GM03348 (cell line): Measurements from ENCODE around the gene SHROOM3.

Experiments used
- DNase-seq: peaks from one replicate; pipeline ENCODE4 v3.0.0; 2012; ENCODE audit warnings: low spot score

Gene SHROOM3

GRCh38 chr4:76821641-76822040 is 386.6 kb downstream of the SHROOM3 start:
- DNase-seq: peak; percentile 71

- no peak for DNase-seq
These were observed 387.3 kb downstream of the SHROOM3 start for GRCh38 chr4:76822303-76822702.

DNA sequence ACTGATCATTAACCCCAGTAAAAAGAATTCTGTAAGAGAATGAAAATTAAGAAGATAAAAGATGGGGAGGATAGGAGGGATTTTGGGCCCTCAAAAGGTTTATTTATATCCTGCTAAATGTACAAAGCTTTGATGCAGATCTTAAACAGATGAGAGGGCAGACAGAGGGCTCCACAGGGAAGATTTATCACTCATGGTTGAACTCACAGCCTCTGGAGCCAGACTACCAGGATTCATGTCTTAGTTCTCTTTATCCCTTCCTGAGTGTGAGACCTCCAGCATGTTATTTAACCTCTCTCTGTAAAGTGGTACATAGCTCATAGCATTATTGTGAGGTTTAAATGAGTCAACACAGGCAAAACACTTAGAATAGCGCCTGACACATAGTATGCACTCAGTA is 388.5 kb downstream of the SHROOM3 start:
- no peak for DNase-seq

GRCh38 chr4:76830612-76830963 is 395.6 kb downstream of the SHROOM3 start:
- no peak for DNase-seq

- DNase-seq: peak; percentile 53
These were observed 396.1 kb downstream of the SHROOM3 start for GRCh38 chr4:76830964-76831703.

GRCh38 chr4:76831711-76832373 is 396.8 kb downstream of the SHROOM3 start:
- no peak for DNase-seq
